Measurements from ENCODE around the gene GTF3C5.
A peak's percentile ranks its signal among the peaks of the same experiment; 100 is the strongest.

The GTF3C5 gene

GRCh38 chr9:133030317-133031129 is at the start of gene GTF3C5:
Gene GTF3C5 (plus strand): TSS chr9:133030997. CDS start chr9:133031012, 15 bp downstream.
- peak within 1 kb of the TSS; percentile 96 for H3K4me3 ChIP-seq (ENCODE audit: low read length)
- TF ChIP-seq, protein P1, sequence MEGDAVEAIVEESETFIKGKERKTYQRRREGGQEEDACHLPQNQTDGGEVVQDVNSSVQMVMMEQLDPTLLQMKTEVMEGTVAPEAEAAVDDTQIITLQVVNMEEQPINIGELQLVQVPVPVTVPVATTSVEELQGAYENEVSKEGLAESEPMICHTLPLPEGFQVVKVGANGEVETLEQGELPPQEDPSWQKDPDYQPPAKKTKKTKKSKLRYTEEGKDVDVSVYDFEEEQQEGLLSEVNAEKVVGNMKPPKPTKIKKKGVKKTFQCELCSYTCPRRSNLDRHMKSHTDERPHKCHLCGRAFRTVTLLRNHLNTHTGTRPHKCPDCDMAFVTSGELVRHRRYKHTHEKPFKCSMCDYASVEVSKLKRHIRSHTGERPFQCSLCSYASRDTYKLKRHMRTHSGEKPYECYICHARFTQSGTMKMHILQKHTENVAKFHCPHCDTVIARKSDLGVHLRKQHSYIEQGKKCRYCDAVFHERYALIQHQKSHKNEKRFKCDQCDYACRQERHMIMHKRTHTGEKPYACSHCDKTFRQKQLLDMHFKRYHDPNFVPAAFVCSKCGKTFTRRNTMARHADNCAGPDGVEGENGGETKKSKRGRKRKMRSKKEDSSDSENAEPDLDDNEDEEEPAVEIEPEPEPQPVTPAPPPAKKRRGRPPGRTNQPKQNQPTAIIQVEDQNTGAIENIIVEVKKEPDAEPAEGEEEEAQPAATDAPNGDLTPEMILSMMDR (conservative IDR thresholded peaks at IDR 0.05; ENCODE audit: low read length) = no peak
- peak; percentile 99 for DNase-seq (ENCODE audit: low read depth)

DNA sequence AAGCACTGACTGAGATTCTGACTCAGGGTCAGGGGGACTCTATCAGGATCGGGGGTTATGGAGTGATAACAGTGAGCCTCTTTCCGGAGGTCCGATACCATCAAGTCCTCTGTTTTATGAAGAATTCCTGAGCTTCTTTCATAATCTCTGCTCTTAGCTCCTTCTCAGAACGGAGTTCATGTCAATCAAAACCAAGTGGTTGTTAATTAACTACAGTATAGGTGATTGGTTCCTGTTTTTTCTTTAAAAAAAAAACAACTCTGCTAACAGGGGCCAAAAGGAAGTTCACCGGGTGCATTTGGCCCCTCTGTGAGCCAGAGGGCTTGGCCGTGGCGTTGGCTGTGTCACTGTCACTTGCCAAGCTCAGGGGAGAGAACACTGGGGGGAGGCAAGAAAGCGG is 48.3 kb upstream of the GTF3C5 start:
- TF ChIP-seq, protein P1 (conservative IDR thresholded peaks at IDR 0.05; ENCODE audit: low read length) = no peak
- no peak overlapping the region for H3K4me3 ChIP-seq (ENCODE audit: low read length)
- no peak for DNase-seq (ENCODE audit: low read depth)

- TF ChIP-seq, protein P1 (conservative IDR thresholded peaks at IDR 0.05; ENCODE audit: low read length) = no peak
- no peak for DNase-seq (ENCODE audit: low read depth)
- no peak overlapping the region for H3K4me3 ChIP-seq (ENCODE audit: low read length)
Observed at GRCh38 chr9:132983491-132984201, 47.2 kb upstream of the GTF3C5 start.

GRCh38 chr9:132984202-132985070 is 46.4 kb upstream of the GTF3C5 start:
- no peak for DNase-seq (ENCODE audit: low read depth)
- TF ChIP-seq, protein P1 (conservative IDR thresholded peaks at IDR 0.05; ENCODE audit: low read length) = no peak
- no peak overlapping the region for H3K4me3 ChIP-seq (ENCODE audit: low read length)

- DNase-seq (ENCODE audit: low read depth) = no peak
- TF ChIP-seq, protein P1 (conservative IDR thresholded peaks at IDR 0.05; ENCODE audit: low read length) = no peak
- H3K4me3 ChIP-seq (ENCODE audit: low read length) = no peak overlapping the region
Observed at GRCh38 chr9:132985071-132985350, 45.8 kb upstream of the GTF3C5 start.

DNA sequence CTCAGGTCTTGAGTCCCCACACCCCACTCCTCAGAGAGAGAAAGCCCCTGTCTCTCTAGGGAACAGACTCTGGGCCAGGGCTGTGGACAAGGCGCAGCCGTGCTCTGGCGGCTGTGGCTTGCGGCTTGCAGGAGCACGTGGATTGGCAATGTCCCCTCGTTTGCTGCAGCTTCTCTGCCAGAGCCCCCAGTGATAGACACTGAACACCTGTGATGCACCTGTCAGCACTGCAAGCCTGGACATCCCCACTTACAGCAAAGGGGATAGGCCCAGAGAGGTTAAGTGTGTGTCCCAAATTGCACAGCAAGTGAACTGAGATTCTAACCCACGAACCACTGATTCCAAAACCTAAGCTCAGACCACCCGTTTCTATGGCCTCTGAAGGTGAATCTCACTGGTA is 45.3 kb upstream of the GTF3C5 start:
- TF ChIP-seq, protein P1 (conservative IDR thresholded peaks at IDR 0.05; ENCODE audit: low read length) = no peak
- DNase-seq (ENCODE audit: low read depth) = no peak
- H3K4me3 ChIP-seq (ENCODE audit: low read length) = no peak overlapping the region
